Measurements from ENCODE around the gene PCYOX1L.
"Not testable (repeated sequence)": the region's sequence is repeated elsewhere in the genome, so short reads cannot be mapped to it uniquely, and the experiment has no call there.

Gene PCYOX1L

DNA sequence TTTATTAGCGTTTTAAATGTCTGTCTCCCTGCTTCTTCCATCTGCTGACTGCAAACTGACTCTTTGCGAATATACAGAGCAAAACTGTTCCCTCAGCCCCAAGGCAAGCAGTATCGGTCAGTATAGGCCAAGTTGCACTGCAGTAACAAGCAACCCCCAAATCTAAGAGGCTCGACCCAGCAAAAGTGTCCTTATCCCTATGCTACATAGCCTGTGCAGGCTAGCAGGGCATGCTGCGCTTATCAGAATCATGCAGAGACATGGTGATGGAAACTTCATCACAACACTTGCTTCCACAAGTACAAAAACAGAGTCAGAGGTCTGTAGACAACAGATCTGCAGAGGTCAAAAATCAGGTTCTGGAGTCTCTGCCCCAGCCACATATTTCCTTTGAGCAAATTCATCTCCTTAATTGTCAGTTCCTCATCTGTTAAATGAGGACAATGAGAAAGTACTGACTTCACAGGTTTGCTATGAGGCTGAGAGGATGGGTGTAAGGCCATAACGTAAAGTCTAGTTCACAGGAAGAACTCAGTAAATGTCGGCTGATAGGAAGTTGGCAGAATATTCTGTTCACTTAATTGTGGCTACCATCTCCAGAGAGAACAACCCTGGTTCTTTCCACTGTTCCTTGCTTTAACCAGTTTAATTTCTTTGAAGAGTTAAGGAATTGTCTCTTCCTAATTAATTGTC, 30.8 kb downstream of the PCYOX1L start:
- DNase-seq = no peak

- DNase-seq = no peak
These were observed 32.0 kb downstream of the PCYOX1L start for GRCh38 chr5:149389552-149390495.

DNA sequence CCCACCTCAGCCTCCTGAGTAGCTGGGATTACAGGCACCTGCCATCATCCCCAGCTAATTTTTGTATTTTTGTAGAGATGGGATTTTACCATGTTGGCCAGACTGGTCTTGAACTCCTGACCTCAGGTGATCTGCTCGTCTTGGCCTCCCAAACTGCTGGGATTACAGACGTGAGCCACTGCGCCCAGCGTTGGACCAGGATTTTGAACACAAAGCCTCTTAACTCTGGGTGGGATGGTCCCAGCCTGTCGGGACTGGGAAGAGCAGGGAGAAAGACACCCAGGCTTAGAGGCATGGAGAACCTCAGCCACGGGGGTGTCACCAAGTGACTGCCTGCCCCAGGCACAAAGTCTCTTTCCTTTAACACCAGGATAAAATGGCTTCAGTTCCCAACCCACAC, 33.2 kb downstream of the PCYOX1L start:
- DNase-seq = not testable (repeated sequence)

DNA sequence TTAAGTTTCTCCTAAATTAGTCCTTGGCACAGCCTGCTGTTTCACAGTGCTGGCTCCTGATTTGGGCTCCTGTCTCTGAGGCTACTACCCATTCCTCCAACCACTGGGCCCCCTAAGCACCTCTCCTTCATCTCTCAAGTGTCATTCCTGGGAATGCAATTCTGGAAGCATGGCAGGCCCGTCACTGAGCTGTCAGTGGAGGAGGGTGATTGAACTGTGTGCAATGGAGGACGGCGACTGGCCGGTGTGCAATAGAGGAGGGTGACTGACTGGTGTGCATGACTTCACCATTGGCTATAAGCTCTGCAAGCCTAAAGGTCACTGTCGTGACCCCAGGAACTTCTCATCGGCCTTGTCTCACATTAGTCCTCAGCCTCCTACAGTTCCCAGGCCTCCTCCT, 33.7 kb downstream of the PCYOX1L start:
- DNase-seq = no peak

DNA sequence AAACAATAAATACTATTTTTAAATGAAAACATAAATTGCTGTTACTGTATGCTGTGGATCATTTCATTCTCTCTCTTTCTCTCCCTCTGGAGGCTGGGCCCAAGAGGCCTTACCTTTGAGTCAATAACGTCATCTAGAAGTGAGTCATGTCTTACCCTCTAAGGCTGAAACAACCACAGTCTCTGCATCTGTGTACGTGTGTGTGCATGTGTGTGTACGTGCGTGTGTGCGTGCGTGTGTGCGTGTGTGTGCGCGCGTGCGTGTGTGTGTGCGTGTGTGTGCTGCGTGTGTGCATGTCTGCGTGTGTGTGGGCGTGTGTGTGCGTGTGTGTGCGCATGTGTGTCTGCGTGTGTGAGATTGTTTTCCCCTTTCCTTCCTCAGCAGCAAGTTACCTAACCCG, 34.9 kb downstream of the PCYOX1L start:
- no peak for DNase-seq

GRCh38 chr5:149394996-149395395, 37.1 kb downstream of the PCYOX1L start:
- DNase-seq = not testable (repeated sequence)

DNA sequence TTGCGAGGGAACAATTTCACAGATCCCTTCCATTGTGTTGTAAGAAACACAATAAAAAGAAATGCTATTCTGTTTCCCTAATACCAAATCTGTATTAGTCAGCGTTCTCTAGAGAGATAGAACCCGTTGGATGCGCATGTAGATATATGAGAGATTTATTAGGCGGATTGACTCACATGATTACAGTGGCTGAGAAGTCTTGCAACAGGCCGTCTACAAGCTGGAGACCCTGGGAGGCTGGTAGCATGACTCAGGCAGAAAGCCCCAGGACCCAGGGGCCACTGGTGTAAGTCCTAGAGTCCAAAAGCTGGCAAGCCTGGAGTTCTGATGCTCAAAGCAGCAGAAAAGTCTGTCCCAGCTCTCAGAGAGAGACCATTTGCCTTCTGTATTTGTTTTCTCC, 39.7 kb downstream of the PCYOX1L start:
- DNase-seq = no peak

GRCh38 chr5:149398747-149399266, 41.0 kb downstream of the PCYOX1L start:
- not testable (repeated sequence) for DNase-seq

DNA sequence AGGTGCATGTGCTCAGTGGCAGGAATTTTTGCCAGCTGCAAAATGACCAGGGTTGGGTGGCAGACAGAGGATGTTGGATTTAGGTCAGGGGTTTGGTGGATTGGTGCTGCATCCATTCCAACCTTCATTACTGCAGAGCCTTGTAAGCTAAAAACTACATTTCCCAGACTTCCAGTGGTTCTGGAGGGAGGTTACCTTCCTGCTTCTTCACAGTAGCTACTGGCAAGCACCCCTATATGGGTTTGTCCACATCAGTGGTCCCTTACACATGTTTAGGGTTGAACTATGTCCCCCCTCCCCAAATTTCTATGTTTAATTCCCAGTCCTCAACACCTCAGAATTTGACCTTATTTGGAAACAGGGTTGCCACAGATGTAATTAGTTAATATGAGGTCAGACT, 41.9 kb downstream of the PCYOX1L start:
- no peak for DNase-seq

GRCh38 chr5:149400304-149400703, 42.5 kb downstream of the PCYOX1L start:
- no peak for DNase-seq

- DNase-seq = no peak
These were observed 43.2 kb downstream of the PCYOX1L start for GRCh38 chr5:149401051-149401450.

GRCh38 chr5:149402291-149402690, 44.4 kb downstream of the PCYOX1L start:
- DNase-seq = no peak

- DNase-seq = no peak
These were observed 46.3 kb downstream of the PCYOX1L start for GRCh38 chr5:149403923-149404745.

- no peak for DNase-seq
These were observed 47.1 kb downstream of the PCYOX1L start for GRCh38 chr5:149404746-149405549.

DNA sequence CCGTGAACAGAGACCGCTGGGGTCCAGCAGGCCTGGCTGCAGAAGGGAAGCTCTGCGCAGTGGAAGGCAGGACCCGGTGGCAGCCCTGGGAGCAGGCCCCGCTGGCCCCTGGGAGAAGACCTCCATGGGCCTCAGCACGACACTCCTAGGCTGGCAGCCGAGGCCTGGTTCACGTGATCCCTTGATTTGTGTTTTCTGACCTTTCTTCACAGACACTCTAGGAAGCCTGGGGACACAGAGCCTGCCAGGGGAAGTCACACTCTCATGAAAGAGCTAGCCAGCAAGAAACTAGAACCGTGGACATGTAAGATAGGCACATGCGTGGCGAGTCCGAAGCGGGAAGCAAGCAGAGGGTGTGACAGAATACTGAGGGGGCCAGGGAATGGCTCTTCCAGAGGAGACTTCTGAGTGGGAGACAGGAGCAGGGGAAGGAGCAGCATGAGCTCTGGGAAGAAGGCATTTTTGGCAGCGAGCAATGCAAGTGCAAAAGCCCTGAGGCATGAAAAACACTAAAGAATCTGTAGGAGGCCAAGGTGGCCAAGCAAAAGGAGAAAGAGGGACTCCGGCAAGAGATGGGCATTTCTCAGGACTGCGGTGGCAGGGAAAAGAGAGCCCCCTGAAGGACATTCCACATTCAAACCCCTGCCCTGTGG, 47.8 kb downstream of the PCYOX1L start:
- no peak for DNase-seq

- DNase-seq = no peak
These were observed 48.5 kb downstream of the PCYOX1L start for GRCh38 chr5:149406203-149406978.

- DNase-seq = no peak
These were observed 49.1 kb downstream of the PCYOX1L start for GRCh38 chr5:149406979-149407306.

DNA sequence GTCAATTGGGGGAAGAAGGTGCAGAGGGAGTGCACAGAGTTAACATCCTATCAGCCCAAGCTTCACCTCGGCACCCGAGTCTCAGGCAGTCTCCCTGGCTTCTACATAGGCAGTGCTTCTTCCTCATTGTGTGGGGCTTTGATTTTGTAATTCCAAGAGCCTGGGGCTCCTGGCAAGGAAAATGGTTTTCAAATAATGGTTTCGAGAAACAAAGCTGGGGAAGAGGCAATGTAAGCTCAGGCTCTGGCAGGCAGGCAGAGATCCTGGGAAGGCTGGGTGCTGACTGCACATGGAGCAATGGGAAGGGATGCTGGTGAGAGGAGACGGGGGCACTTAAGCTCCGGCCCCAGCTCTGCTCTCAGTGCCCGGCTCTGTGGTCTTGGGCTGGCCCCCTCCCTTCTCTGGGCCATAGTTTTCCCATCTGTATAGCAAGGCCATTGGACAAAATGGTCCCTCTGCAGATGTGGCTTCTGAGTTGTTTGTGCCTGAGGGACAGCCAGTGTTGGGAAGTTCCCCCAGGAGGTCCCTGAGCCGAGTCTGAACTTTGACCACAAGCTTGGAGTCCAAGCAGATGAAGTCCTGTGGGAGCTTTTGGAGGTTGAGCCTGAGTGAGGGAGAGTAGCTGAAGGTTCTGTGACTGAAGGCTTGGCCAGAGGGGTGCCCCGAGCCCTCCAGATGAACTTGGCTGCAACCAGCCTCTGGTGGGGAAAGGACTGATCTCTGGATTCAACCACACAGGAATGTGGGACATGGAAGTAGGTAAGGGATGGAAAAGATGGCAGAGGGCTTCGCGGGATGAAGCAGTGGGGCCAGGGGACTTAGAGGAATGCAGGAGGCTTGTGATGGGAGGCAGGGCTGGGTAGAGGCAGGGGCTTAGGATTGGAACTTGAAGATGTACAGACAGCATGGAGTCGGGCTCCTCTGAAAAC, 49.7 kb downstream of the PCYOX1L start:
- no peak for DNase-seq

GRCh38 chr5:149408252-149409099, 50.6 kb downstream of the PCYOX1L start:
- no peak for DNase-seq

Measured in NCI-H1417 treated with DMSO at 0.1 percent for 48 hours (cell line).